ENCODE results near the gene CLTCL1. TPM values are rescaled to one million over a fixed set of nuclear protein-coding genes. Genes with fewer than 3 reads are reported as not detected.

CLTCL1 gene
- total RNA-seq, 1 experiment from 2014 or later = 11.9 TPM

DNA sequence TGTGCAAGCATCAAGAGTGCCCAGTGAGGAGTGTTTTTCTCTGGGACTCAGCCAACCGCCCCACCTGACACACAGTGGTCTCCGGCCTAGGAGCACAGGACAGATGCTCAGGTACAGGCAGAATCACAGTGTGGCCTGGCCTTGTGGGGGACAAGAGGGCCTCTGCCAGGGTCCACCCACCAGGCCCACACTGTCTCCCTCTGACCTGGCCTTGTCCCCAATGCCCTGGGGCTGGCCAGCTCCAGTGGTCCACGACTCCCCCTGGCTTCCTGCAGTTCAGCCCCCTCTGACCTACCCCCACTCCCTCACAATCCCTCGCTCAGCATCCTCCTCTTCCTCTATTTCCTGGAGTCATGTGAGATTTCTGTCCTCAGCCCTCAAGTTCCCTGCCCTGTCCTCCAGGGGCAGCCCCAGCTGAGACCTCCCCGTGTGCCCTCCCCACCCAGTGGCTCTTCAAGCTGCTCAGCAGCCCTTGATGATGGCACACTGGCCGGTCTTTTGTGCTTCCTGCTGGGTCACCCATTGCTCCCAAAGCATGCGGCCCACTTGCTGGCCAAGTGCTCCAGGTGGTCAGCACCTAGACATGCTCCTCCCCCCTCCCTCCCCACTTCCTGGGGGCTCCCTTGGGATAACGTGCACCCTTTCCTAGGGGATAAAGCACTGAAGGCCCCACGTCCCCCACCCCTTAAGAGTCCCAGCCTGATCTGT lies 158.7 kb downstream of the CLTCL1 start:
- DNase-seq (ENCODE audit: low read depth, low spot score) (no peak), ATAC-seq (no peak)
- ChIA-PET CTCF (no interaction called here), POLR2A (no interaction called here)
- in situ Hi-C loops (cut with HindIII; ENCODE audit: low pct_unique_long_range_greater_than_20kb, low sequenced_read_pairs) = no loop called here
- intact Hi-C loops (cut with micrococcal nuclease; ENCODE audit: unreplicated experiment) = no loop called here
- Histone ChIP-seq H3K4me1 (ENCODE audit: control insufficient read depth, insufficient read depth, low read length) (no peaks in the 10 kb centered on the region), H3K27me3 (ENCODE audit: control insufficient read depth, insufficient read depth, low read length) (no peaks in the 10 kb centered on the region), H3K36me3 (ENCODE audit: control insufficient read depth, insufficient read depth, low read length) (no peaks in the 10 kb centered on the region), H3K9me3 (ENCODE audit: control insufficient read depth, insufficient read depth, low read depth, low read length) (no peaks in the 10 kb centered on the region), H3K4me3 (ENCODE audit: low read depth in 2 of 2, low read length in 2 of 2) (no peak overlapping the region), H3K27ac (ENCODE audit: low read length) (no peak overlapping the region)
- no TSS peak for BruUV-seq (replicated peaks)
- TF ChIP-seq POLR2AphosphoS5 (IDR thresholded peaks at IDR 0.05; ENCODE audit: low read depth, low read length) (no peak), TCF7L2 (IDR thresholded peaks at IDR 0.05; ENCODE audit: low read depth, low read length) (no peak), SIN3A (IDR thresholded peaks at IDR 0.05; ENCODE audit: borderline replicate concordance, insufficient read depth, low read depth, low read length) (no peak)
- TF ChIP-seq, protein P1, sequence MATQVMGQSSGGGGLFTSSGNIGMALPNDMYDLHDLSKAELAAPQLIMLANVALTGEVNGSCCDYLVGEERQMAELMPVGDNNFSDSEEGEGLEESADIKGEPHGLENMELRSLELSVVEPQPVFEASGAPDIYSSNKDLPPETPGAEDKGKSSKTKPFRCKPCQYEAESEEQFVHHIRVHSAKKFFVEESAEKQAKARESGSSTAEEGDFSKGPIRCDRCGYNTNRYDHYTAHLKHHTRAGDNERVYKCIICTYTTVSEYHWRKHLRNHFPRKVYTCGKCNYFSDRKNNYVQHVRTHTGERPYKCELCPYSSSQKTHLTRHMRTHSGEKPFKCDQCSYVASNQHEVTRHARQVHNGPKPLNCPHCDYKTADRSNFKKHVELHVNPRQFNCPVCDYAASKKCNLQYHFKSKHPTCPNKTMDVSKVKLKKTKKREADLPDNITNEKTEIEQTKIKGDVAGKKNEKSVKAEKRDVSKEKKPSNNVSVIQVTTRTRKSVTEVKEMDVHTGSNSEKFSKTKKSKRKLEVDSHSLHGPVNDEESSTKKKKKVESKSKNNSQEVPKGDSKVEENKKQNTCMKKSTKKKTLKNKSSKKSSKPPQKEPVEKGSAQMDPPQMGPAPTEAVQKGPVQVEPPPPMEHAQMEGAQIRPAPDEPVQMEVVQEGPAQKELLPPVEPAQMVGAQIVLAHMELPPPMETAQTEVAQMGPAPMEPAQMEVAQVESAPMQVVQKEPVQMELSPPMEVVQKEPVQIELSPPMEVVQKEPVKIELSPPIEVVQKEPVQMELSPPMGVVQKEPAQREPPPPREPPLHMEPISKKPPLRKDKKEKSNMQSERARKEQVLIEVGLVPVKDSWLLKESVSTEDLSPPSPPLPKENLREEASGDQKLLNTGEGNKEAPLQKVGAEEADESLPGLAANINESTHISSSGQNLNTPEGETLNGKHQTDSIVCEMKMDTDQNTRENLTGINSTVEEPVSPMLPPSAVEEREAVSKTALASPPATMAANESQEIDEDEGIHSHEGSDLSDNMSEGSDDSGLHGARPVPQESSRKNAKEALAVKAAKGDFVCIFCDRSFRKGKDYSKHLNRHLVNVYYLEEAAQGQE (IDR thresholded peaks at IDR 0.05; ENCODE audit: insufficient read depth in 1 of 2, low read depth in 2 of 2, low read length in 1 of 2) = no peak
- TF ChIP-seq, protein P2, sequence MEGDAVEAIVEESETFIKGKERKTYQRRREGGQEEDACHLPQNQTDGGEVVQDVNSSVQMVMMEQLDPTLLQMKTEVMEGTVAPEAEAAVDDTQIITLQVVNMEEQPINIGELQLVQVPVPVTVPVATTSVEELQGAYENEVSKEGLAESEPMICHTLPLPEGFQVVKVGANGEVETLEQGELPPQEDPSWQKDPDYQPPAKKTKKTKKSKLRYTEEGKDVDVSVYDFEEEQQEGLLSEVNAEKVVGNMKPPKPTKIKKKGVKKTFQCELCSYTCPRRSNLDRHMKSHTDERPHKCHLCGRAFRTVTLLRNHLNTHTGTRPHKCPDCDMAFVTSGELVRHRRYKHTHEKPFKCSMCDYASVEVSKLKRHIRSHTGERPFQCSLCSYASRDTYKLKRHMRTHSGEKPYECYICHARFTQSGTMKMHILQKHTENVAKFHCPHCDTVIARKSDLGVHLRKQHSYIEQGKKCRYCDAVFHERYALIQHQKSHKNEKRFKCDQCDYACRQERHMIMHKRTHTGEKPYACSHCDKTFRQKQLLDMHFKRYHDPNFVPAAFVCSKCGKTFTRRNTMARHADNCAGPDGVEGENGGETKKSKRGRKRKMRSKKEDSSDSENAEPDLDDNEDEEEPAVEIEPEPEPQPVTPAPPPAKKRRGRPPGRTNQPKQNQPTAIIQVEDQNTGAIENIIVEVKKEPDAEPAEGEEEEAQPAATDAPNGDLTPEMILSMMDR (IDR thresholded peaks at IDR 0.05) = no peak

DNA sequence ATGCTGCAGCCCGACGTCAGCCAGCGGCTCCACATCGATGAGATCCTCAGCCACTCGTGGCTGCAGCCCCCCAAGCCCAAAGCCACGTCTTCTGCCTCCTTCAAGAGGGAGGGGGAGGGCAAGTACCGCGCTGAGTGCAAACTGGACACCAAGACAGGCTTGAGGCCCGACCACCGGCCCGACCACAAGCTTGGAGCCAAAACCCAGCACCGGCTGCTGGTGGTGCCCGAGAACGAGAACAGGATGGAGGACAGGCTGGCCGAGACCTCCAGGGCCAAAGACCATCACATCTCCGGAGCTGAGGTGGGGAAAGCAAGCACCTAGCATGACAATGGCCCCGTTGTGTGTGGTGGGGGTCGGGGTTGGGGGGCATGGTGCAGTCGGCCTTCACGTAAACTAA lies 159.4 kb downstream of the CLTCL1 start:
- H3K4me1 ChIP-seq (ENCODE audit: control insufficient read depth, insufficient read depth, low read length) = no peaks in the 10 kb centered on the region
- no peaks in the 10 kb centered on the region for H3K36me3 ChIP-seq (ENCODE audit: control insufficient read depth, insufficient read depth, low read length)
- H3K4me3 ChIP-seq (ENCODE audit: low read depth in 2 of 2, low read length in 2 of 2) = no peak overlapping the region
- POLR2A ChIA-PET = interaction anchor here (0.6 kb wide), 1 partner anchor 234 kb away, joined by 4 read pairs; no protein-coding TSS in a partner anchor
- TF ChIP-seq POLR2AphosphoS5 (IDR thresholded peaks at IDR 0.05; ENCODE audit: low read depth, low read length) (no peak), TCF7L2 (IDR thresholded peaks at IDR 0.05; ENCODE audit: low read depth, low read length) (no peak), SIN3A (IDR thresholded peaks at IDR 0.05; ENCODE audit: borderline replicate concordance, insufficient read depth, low read depth, low read length) (no peak)
- TF ChIP-seq, protein P1 (IDR thresholded peaks at IDR 0.05; ENCODE audit: insufficient read depth in 1 of 2, low read depth in 2 of 2, low read length in 1 of 2) = no peak
- TF ChIP-seq, protein P2 (IDR thresholded peaks at IDR 0.05) = no peak
- no peaks in the 10 kb centered on the region for H3K27me3 ChIP-seq (ENCODE audit: control insufficient read depth, insufficient read depth, low read length)
- no peak for ATAC-seq
- CTCF ChIA-PET = no interaction called here
- in situ Hi-C loops (cut with HindIII; ENCODE audit: low pct_unique_long_range_greater_than_20kb, low sequenced_read_pairs) (no loop called here), intact Hi-C loops (cut with micrococcal nuclease; ENCODE audit: unreplicated experiment) (no loop called here)
- H3K9me3 ChIP-seq (ENCODE audit: control insufficient read depth, insufficient read depth, low read depth, low read length) = no peaks in the 10 kb centered on the region
- BruUV-seq (replicated peaks) = no TSS peak
- DNase-seq (ENCODE audit: low read depth, low spot score) = no peak
- no peak overlapping the region for H3K27ac ChIP-seq (ENCODE audit: low read length)
